Heart left ventricle (tissue), 13 donors: ENCODE measurements around the gene MYO15B.

Experiments used
- POLR2A ChIP-seq, 2 donors: fragments of 450-650 bp; IDR thresholded peaks; one replicate each; pipeline ENCODE4 v1.6.1; 2017; ENCODE audit warnings: antibody characterized with exemption in 2 of 2, mild to moderate bottlenecking in 2 of 2, moderate library complexity in 2 of 2
- TF ChIP-seq, protein P1 (sequence below), 12 donors: fragments of 200-600 bp; sonication (generic) in 4 of 12; IDR thresholded peaks; one replicate each; pipeline versions ENCODE4 v1.5.0 to v1.8.0; 2018 to 2022; ENCODE audit warnings: antibody characterized with exemption in 12 of 12, mild to moderate bottlenecking in 5 of 12
- donor health status: ischemic (EF 13 %, LVEDD 7.1; RV severe dilation, severe dysfunction).
- donor health status: DM: no; HTN: yes; CAD: no.
- donor health status: DM: no; HTN: no; CAD: no.
- donor health status: ischemic (EF 25% LVEDD 6.9; RV normal size, moderate dysfunction).
- donor health status: ischemic (EF 25% LVEDD 5.7; RV mildly dilated, moderate dysfunction).
- donor health status: ischemic (EF 35%, LVEDD 5.7; RV mildly dilated, moderate dysfunction).
- donor health status: nonischemic (EF 11% LVEDD 7.7; RV severe dilation, severe dysfunction).
- donor health status: DM: yes; HTN: yes; CAD: no.
- donor health status: PGD.
- donor health status: ischemic (EF 29% LVEDD 5.4; RV normal size, mild dysfunction).
- donor health status: nonischemic (EF 23%, LVEDD 6.1; RV moderate dilation, normal function).

DNA sequence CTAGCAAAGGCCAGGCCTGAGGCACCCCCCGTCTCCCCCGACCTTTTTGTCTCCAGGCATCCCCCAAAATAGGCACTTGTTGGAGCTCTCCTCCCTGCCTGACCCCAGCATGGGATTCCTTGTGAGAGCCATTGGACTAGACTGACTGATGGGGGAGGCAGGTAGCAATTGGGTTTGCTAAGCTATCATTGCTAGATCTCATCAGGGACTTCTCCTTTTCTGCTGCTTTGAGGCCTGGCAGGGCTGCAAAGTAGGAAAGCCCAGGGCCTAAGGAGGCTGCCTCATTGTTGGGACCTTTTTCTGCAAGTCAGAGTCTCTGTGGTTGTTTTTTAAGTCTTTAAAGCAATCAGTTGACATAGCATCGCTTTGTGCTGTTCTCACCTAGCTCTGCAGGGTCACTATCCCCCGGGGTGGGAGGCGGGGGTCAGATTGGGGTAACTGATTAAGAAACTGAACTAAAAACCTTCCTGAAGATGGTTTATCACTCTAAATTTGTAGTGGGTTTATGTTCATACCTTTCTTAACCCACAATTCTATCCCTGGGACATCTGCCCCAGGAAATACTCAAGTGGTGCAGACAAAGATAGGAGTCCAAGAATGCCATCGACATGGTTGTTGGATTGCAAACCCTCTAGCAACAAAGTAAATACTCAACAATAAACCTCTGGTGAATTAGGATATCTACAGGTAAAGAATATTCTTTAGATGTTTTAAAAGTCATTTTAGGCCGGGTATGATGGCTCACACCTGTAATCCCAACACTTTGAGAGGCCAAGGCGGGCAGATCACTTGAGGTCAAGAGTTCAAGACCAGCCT is 34.1 kb upstream of the MYO15B start:
- TF ChIP-seq, protein P1, sequence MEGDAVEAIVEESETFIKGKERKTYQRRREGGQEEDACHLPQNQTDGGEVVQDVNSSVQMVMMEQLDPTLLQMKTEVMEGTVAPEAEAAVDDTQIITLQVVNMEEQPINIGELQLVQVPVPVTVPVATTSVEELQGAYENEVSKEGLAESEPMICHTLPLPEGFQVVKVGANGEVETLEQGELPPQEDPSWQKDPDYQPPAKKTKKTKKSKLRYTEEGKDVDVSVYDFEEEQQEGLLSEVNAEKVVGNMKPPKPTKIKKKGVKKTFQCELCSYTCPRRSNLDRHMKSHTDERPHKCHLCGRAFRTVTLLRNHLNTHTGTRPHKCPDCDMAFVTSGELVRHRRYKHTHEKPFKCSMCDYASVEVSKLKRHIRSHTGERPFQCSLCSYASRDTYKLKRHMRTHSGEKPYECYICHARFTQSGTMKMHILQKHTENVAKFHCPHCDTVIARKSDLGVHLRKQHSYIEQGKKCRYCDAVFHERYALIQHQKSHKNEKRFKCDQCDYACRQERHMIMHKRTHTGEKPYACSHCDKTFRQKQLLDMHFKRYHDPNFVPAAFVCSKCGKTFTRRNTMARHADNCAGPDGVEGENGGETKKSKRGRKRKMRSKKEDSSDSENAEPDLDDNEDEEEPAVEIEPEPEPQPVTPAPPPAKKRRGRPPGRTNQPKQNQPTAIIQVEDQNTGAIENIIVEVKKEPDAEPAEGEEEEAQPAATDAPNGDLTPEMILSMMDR (IDR thresholded peaks at IDR 0.05) = no peak
- no peak for TF ChIP-seq POLR2A (IDR thresholded peaks at IDR 0.05)
